Type B pancreatic cell (in vitro differentiated cells): ENCODE results near the gene DNAJC13. TPM values are rescaled to one million over a fixed set of nuclear protein-coding genes. Genes with fewer than 3 reads are reported as not detected.

Experiments used
- DNase-seq: peaks from one replicate; pipeline ENCODE4 v3.0.0; 2021; ENCODE audit warnings: mixed read lengths; ENCODE audit not compliant: unreplicated experiment; ENCODE audit errors: extremely low spot score
- H3K27ac Mint-ChIP-seq: 2 replicates; pipeline ENCODE4 v1.8.0; 2021; ENCODE audit warnings: mild to moderate bottlenecking, mixed read lengths
- H3K27me3 Mint-ChIP-seq: 2 replicates; pipeline ENCODE4 v1.8.0; 2021; ENCODE audit warnings: mixed read lengths
- H3K36me3 Mint-ChIP-seq: 2 replicates; pipeline ENCODE4 v1.8.0; 2021; ENCODE audit warnings: mixed read lengths
- H3K4me1 Mint-ChIP-seq: one replicate; pipeline ENCODE4 v1.8.0; 2021; ENCODE audit warnings: mixed read lengths; ENCODE audit not compliant: unreplicated experiment
- H3K4me3 Mint-ChIP-seq: 2 replicates; pipeline ENCODE4 v1.8.0; 2021; ENCODE audit warnings: mild to moderate bottlenecking, mixed read lengths
- H3K9me3 Mint-ChIP-seq: 2 replicates; pipeline ENCODE4 v1.8.0; 2021; ENCODE audit warnings: mixed read lengths
- CTCF ChIP-seq: fragments of 200-600 bp; sonication (generic); conservative IDR thresholded peaks from 2 replicates; pipeline ENCODE4 v1.5.0; 2021; ENCODE audit warnings: antibody characterized with exemption, mild to moderate bottlenecking
- total RNA-seq: library from RNA; stranded (reverse); gene quantifications from 2 replicates; pipeline ENCODE4 v1.2.1, GENCODE V29; 2021; ENCODE audit warnings: low replicate concordance

The DNAJC13 gene
- total RNA-seq, 1 donor from 2014 or later = 34.0 TPM

- no peak for TF ChIP-seq CTCF
- H3K4me3 Mint-ChIP-seq = no peak overlapping the region
- H3K27ac Mint-ChIP-seq = no peak overlapping the region
- H3K4me1 Mint-ChIP-seq = peaks cover 3% of the 10 kb centered on the region
- no peaks in the 10 kb centered on the region for H3K9me3 Mint-ChIP-seq
- H3K27me3 Mint-ChIP-seq = no peaks in the 10 kb centered on the region
- no peak for DNase-seq
- peaks cover 31% of the 10 kb centered on the region for H3K36me3 Mint-ChIP-seq
Measured at GRCh38 chr3:132538072-132538471, 120.8 kb downstream of the DNAJC13 start.

GRCh38 chr3:132539681-132540080 is 122.4 kb downstream of the DNAJC13 start:
- Mint-ChIP-seq H3K27me3 (no peaks in the 10 kb centered on the region), H3K4me1 (peaks cover 8% of the 10 kb centered on the region)

GRCh38 chr3:132542577-132542976 is 125.3 kb downstream of the DNAJC13 start:
- Mint-ChIP-seq H3K4me3 (no peak overlapping the region), H3K36me3 (peaks cover 10% of the 10 kb centered on the region), H3K9me3 (no peaks in the 10 kb centered on the region), H3K27ac (peak overlapping the region; percentile 10), H3K4me1 (peaks cover 8% of the 10 kb centered on the region), H3K27me3 (no peaks in the 10 kb centered on the region)
- no peak for DNase-seq
- no peak for TF ChIP-seq CTCF

More at GRCh38 chr3:132539681-132540080, 122.4 kb downstream of the DNAJC13 start:
- no peak for TF ChIP-seq CTCF
- no peak for DNase-seq
- H3K27ac Mint-ChIP-seq = no peak overlapping the region
- H3K4me3 Mint-ChIP-seq = no peak overlapping the region
- no peaks in the 10 kb centered on the region for H3K9me3 Mint-ChIP-seq
- H3K36me3 Mint-ChIP-seq = peaks cover 22% of the 10 kb centered on the region

GRCh38 chr3:132543011-132543739 is 125.9 kb downstream of the DNAJC13 start:
- DNase-seq = no peak
- H3K27me3 Mint-ChIP-seq = no peaks in the 10 kb centered on the region
- H3K4me3 Mint-ChIP-seq = no peak overlapping the region
- H3K36me3 Mint-ChIP-seq = peaks cover 10% of the 10 kb centered on the region
- TF ChIP-seq CTCF = no peak
- H3K9me3 Mint-ChIP-seq = no peaks in the 10 kb centered on the region
- H3K4me1 Mint-ChIP-seq = peaks cover 8% of the 10 kb centered on the region
- peak overlapping the region; percentile 10 for H3K27ac Mint-ChIP-seq

GRCh38 chr3:132544130-132544529 is 126.8 kb downstream of the DNAJC13 start:
- Mint-ChIP-seq H3K27ac (no peak overlapping the region), H3K4me1 (peaks cover 8% of the 10 kb centered on the region), H3K9me3 (no peaks in the 10 kb centered on the region), H3K27me3 (no peaks in the 10 kb centered on the region), H3K36me3 (peaks cover 6% of the 10 kb centered on the region), H3K4me3 (no peak overlapping the region)
- no peak for TF ChIP-seq CTCF
- DNase-seq = no peak
